HepG2 (cell line): ENCODE results near the gene GLB1L. TPM values are rescaled to one million over a fixed set of nuclear protein-coding genes. Genes with fewer than 3 reads are reported as not detected.

Experiments
- FIP1L1 ChIP-seq: fragments of 200-400 bp; formaldehyde crosslinking; IDR thresholded peaks from 2 replicates; pipeline ENCODE4 v1.6.1; 2018; ENCODE audit warnings: low read depth, mild to moderate bottlenecking, low read length, moderate library complexity, borderline replicate concordance; ENCODE audit not compliant: insufficient read depth
- GFI1 ChIP-seq: sonication (generic); formaldehyde crosslinking; IDR thresholded peaks from 2 replicates; pipeline ENCODE4 v1.5.0; 2020; ENCODE audit warnings: missing genetic modification reagents, mild to moderate bottlenecking, borderline replicate concordance
- IKZF1 ChIP-seq: fragments of 450-650 bp; IDR thresholded peaks from 2 replicates; pipeline ENCODE4 v1.7.1; 2016
- MIER3 ChIP-seq: IDR thresholded peaks from 2 replicates; pipeline ENCODE4 v1.6.1; 2016; ENCODE audit warnings: missing compliant biosample characterization, borderline replicate concordance
- NR1H2 ChIP-seq: sonication (generic); formaldehyde crosslinking; IDR thresholded peaks from 2 replicates; pipeline ENCODE4 v1.8.1; 2022; ENCODE audit warnings: low read depth, missing genetic modification reagents, borderline replicate concordance
- NR2F2 ChIP-seq: IDR thresholded peaks from 2 replicates; pipeline ENCODE4 v1.6.1; 2012; ENCODE audit warnings: low read depth, inconsistent platforms, borderline replicate concordance
- STAT5B ChIP-seq: sonication (generic); formaldehyde crosslinking; IDR thresholded peaks from 2 replicates; pipeline ENCODE4 v1.4.0; 2020; ENCODE audit warnings: missing genetic modification reagents
- ZNF251 ChIP-seq: sonication (generic); formaldehyde crosslinking; IDR thresholded peaks from 2 replicates; pipeline ENCODE4 v1.9.0; 2021; ENCODE audit warnings: mild to moderate bottlenecking, missing genetic modification reagents
- ZNF614 ChIP-seq: IDR thresholded peaks from 2 replicates; pipeline ENCODE4 v1.6.1; 2018; ENCODE audit warnings: missing biosample characterization, missing genetic modification reagents, inconsistent platforms, borderline replicate concordance
- polyA plus RNA-seq, 8 experiments: library from polyadenylated mRNA; depleted of rRNA in 3 of 8; stranded (reverse) in 7 of 8; unstranded in 1 of 8; fragments of >200 nt; fragmentation: Illumina TruSeq in 4 of 8; extraction: Trizol in 4 of 8; gene quantifications; 2 replicates each; pipeline versions ENCODE4 v1.2.1 to v1.2.3, GENCODE V29; 2011 to 2016; ENCODE audit warnings: low read depth in 4 of 8, missing spikeins in 1 of 8, mixed read lengths in 1 of 8; ENCODE audit not compliant: insufficient read depth in 1 of 8
- total RNA-seq, 5 experiments: library from RNA; depleted of rRNA; stranded (reverse); fragments of >200 nt; fragmentation: Illumina TruSeq; extraction: Trizol; gene quantifications; 2 replicates each; pipeline ENCODE4 v1.2.3, GENCODE V29; 2016; ENCODE audit warnings: low read depth in 1 of 5
- TF ChIP-seq, protein P1 (sequence below), 2 experiments: fragments of 450-650 bp in 1 of 2; sonication (generic) in 1 of 2; formaldehyde crosslinking in 1 of 2; IDR thresholded peaks; 2 replicates each; pipeline versions ENCODE4 v1.6.1 to v1.8.0; 2016 to 2022; ENCODE audit warnings: antibody characterized with exemption in 1 of 2, mild to moderate bottlenecking in 1 of 2, missing genetic modification reagents in 1 of 2
- TF ChIP-seq, protein P2 (sequence below): IDR thresholded peaks from 2 replicates; pipeline ENCODE4 v1.4.0; 2020; ENCODE audit warnings: mild to moderate bottlenecking, missing genetic modification reagents
- TF ChIP-seq, protein P3 (sequence below): sonication (generic); formaldehyde crosslinking; IDR thresholded peaks from 2 replicates; pipeline ENCODE4 v1.4.0; 2020; ENCODE audit warnings: missing genetic modification reagents

GLB1L gene
- total and polyA plus RNA-seq, 2 of the 13 experiments (the other 11 are each of a cell fraction or from before 2014, with no cell fraction given), result 6.8 to 7.3 TPM

DNA sequence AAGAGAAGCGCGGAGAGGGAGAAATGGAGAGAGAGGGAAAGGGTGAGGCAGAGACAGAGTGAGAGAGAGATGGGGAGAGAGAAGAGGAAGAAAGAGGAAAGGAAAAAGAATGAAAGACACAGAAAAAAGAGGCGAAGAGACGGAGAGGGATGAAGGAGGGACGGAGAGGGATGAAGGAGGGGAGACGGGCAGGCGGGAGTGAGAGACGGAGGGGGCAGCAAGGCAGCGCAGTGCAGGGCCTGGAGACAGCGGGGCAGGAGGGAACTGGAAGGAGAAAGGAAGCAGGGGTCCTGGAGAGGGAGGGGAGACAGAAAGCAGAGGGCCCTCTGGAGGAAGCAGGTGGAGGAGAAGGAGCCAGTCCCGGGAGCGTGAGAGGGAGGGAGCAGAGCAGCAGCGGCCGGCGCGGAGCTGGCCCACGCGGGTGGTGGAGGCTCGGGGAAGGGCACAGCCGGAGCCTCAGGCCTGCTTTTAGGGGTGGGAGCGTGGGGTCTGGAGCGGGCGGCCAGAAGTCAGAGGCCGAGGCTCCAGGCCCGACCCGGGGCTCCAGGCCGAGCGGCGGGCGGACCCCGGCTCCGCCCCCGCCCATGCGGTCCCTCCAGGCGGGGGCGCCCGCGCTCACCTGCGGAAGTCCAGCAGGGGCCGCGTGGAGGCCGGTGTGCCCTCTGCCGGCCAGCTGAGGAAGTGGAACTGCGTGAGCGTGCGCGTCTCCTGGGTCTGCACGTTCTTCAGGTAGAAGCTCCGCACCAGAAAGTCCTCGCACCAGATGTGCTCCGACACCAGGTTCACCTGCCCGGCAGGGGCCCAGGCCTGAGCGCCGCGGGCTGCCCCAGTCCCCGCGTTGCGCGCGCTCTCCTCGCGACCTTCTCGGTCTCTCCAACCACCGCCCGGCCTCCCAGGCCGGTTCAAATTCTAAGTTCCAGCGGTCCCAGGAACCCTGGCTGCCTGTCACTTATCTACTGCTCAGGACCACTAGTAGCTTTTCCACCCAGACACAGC lies 49.4 kb upstream of the GLB1L start (continued):
- TF ChIP-seq, protein P1, sequence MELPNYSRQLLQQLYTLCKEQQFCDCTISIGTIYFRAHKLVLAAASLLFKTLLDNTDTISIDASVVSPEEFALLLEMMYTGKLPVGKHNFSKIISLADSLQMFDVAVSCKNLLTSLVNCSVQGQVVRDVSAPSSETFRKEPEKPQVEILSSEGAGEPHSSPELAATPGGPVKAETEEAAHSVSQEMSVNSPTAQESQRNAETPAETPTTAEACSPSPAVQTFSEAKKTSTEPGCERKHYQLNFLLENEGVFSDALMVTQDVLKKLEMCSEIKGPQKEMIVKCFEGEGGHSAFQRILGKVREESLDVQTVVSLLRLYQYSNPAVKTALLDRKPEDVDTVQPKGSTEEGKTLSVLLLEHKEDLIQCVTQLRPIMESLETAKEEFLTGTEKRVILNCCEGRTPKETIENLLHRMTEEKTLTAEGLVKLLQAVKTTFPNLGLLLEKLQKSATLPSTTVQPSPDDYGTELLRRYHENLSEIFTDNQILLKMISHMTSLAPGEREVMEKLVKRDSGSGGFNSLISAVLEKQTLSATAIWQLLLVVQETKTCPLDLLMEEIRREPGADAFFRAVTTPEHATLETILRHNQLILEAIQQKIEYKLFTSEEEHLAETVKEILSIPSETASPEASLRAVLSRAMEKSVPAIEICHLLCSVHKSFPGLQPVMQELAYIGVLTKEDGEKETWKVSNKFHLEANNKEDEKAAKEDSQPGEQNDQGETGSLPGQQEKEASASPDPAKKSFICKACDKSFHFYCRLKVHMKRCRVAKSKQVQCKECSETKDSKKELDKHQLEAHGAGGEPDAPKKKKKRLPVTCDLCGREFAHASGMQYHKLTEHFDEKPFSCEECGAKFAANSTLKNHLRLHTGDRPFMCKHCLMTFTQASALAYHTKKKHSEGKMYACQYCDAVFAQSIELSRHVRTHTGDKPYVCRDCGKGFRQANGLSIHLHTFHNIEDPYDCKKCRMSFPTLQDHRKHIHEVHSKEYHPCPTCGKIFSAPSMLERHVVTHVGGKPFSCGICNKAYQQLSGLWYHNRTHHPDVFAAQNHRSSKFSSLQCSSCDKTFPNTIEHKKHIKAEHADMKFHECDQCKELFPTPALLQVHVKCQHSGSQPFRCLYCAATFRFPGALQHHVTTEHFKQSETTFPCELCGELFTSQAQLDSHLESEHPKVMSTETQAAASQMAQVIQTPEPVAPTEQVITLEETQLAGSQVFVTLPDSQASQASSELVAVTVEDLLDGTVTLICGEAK (IDR thresholded peaks at IDR 0.05), result no peak
- TF ChIP-seq, protein P1 (CRISPR knock-in tag; IDR thresholded peaks at IDR 0.05), result no peak; the same call in 1 of the 2 replicates
- no peak for TF ChIP-seq IKZF1
- TF ChIP-seq, protein P2, sequence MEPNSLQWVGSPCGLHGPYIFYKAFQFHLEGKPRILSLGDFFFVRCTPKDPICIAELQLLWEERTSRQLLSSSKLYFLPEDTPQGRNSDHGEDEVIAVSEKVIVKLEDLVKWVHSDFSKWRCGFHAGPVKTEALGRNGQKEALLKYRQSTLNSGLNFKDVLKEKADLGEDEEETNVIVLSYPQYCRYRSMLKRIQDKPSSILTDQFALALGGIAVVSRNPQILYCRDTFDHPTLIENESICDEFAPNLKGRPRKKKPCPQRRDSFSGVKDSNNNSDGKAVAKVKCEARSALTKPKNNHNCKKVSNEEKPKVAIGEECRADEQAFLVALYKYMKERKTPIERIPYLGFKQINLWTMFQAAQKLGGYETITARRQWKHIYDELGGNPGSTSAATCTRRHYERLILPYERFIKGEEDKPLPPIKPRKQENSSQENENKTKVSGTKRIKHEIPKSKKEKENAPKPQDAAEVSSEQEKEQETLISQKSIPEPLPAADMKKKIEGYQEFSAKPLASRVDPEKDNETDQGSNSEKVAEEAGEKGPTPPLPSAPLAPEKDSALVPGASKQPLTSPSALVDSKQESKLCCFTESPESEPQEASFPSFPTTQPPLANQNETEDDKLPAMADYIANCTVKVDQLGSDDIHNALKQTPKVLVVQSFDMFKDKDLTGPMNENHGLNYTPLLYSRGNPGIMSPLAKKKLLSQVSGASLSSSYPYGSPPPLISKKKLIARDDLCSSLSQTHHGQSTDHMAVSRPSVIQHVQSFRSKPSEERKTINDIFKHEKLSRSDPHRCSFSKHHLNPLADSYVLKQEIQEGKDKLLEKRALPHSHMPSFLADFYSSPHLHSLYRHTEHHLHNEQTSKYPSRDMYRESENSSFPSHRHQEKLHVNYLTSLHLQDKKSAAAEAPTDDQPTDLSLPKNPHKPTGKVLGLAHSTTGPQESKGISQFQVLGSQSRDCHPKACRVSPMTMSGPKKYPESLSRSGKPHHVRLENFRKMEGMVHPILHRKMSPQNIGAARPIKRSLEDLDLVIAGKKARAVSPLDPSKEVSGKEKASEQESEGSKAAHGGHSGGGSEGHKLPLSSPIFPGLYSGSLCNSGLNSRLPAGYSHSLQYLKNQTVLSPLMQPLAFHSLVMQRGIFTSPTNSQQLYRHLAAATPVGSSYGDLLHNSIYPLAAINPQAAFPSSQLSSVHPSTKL (CRISPR knock-in tag), result peak; percentile 75
- TF ChIP-seq NR2F2, result no peak; the same call in 1 of the 2 replicates
- TF ChIP-seq STAT5B (CRISPR knock-in tag), result no peak
- TF ChIP-seq MIER3, result peak; percentile 73; the same call in 1 of the 2 replicates
- TF ChIP-seq GFI1 (CRISPR knock-in tag), result peak; percentile 56; the same call in 1 of the 2 replicates
- TF ChIP-seq ZNF614 (CRISPR knock-in tag), result peak; percentile 94; the same call in 1 of the 2 replicates
- TF ChIP-seq, protein P3, sequence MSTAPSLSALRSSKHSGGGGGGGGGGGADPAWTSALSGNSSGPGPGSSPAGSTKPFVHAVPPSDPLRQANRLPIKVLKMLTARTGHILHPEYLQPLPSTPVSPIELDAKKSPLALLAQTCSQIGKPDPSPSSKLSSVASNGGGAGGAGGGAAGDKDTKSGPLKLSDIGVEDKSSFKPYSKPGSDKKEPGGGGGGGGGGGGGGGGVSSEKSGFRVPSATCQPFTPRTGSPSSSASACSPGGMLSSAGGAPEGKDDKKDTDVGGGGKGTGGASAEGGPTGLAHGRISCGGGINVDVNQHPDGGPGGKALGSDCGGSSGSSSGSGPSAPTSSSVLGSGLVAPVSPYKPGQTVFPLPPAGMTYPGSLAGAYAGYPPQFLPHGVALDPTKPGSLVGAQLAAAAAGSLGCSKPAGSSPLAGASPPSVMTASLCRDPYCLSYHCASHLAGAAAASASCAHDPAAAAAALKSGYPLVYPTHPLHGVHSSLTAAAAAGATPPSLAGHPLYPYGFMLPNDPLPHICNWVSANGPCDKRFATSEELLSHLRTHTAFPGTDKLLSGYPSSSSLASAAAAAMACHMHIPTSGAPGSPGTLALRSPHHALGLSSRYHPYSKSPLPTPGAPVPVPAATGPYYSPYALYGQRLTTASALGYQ (CRISPR knock-in tag), result no peak; the same call in 1 of the 2 replicates
- TF ChIP-seq NR1H2 (CRISPR knock-in tag), result no peak
- TF ChIP-seq ZNF251 (CRISPR knock-in tag), result no peak
- TF ChIP-seq FIP1L1, result no peak
